B cell (primary cell): ENCODE results near the gene KLHL34.

Source experiments
- EZH2 ChIP-seq: IDR thresholded peaks from 2 replicates; pipeline ENCODE4 v1.6.1; 2012; ENCODE audit warnings: borderline replicate concordance, low read depth, mild to moderate bottlenecking, moderate library complexity, low read length; ENCODE audit not compliant: insufficient read depth, poor library complexity, severe bottlenecking
- TF ChIP-seq, protein P1 (sequence below): fragments of 200-600 bp; IDR thresholded peaks from one replicate; pipeline ENCODE4 v1.8.0; 2022; ENCODE audit warnings: antibody characterized with exemption, mild to moderate bottlenecking

DNA sequence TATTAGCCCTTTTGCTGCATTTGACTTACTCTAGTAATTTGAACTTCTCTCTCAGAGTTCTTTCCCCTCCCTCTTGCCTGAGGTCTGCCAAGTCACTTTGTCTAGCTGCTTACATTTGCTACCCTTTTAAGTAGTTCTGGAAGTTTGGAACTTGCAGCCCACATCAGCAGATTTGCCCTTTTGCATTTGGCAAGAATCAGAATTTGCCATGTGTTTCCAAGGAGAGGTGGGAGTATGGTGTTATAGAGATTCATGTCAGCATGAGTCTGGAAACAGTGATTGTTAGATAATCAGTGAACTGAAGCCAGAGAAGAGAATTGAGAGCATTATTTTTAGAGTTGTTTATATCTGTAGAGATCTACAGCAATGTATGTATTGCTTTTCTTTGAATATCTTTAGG is 52.1 kb downstream of the KLHL34 start:
- TF ChIP-seq EZH2, result no peak
- TF ChIP-seq, protein P1, sequence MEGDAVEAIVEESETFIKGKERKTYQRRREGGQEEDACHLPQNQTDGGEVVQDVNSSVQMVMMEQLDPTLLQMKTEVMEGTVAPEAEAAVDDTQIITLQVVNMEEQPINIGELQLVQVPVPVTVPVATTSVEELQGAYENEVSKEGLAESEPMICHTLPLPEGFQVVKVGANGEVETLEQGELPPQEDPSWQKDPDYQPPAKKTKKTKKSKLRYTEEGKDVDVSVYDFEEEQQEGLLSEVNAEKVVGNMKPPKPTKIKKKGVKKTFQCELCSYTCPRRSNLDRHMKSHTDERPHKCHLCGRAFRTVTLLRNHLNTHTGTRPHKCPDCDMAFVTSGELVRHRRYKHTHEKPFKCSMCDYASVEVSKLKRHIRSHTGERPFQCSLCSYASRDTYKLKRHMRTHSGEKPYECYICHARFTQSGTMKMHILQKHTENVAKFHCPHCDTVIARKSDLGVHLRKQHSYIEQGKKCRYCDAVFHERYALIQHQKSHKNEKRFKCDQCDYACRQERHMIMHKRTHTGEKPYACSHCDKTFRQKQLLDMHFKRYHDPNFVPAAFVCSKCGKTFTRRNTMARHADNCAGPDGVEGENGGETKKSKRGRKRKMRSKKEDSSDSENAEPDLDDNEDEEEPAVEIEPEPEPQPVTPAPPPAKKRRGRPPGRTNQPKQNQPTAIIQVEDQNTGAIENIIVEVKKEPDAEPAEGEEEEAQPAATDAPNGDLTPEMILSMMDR, result no peak
